GM21529 (cell line): ENCODE data around the gene FANCM.
A peak's percentile ranks its signal among the peaks of the same experiment; 100 is the strongest.
"Not testable (repeated sequence)": the region's sequence is repeated elsewhere in the genome, so short reads cannot be mapped to it uniquely, and the experiment has no call there.

Experiments used
- ATAC-seq: cut with Tn5 transposase; IDR thresholded peaks from one replicate; pipeline ENCODE4 v1.9.1; 2021; ENCODE audit not compliant: unreplicated experiment

The FANCM gene

DNA sequence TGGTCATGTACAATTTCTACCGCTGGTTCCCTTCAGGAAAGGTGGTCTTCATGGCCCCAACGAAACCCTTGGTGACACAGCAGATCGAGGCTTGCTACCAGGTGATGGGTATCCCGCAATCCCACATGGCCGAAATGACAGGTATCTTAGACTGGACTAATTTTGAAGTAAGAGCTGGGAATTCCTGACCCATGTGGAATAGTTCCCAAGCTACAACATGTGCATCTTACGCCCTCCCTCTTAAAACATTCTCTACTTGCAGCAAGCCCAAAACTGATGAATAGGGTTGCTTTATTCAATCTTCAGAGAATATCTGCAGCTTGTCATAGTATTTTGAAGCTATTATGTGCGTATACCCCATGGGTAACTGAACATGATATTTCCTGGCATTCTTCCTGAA is 669 bp downstream of the FANCM start:
- ATAC-seq: no peak

GRCh38 chr14:45140661-45141187 is 5.0 kb downstream of the FANCM start:
- ATAC-seq: no peak

DNA sequence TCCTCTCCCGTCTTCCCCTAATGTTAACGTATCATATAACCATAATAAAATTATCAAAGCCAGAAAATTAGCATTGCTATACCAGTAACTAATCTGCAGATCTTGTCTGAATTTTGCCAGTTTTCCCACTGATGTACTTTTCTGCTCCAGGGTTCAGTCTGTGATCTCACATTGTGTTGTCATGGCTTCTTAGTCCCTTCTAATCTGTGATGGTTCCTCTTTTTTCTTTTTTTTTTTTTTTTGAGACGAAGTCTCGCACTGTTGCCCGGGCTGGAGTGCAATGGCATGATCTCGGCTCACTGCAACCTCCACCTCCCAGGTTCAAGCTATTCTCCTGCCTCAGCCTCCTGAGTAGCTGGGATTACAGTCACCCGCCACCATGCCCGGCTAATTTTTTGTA is 6.4 kb downstream of the FANCM start:
- not testable (repeated sequence) for ATAC-seq

GRCh38 chr14:45144658-45145057 is 8.9 kb downstream of the FANCM start:
- peak; percentile 51 for ATAC-seq

- ATAC-seq: peak; percentile 69
Observed at GRCh38 chr14:45145214-45145613, 9.5 kb downstream of the FANCM start.

- ATAC-seq: no peak
Observed at GRCh38 chr14:45149602-45150001, 13.9 kb downstream of the FANCM start.

GRCh38 chr14:45150386-45150890 is 14.7 kb downstream of the FANCM start:
- ATAC-seq: no peak

GRCh38 chr14:45156067-45156466 is 20.3 kb downstream of the FANCM start:
- ATAC-seq: no peak

DNA sequence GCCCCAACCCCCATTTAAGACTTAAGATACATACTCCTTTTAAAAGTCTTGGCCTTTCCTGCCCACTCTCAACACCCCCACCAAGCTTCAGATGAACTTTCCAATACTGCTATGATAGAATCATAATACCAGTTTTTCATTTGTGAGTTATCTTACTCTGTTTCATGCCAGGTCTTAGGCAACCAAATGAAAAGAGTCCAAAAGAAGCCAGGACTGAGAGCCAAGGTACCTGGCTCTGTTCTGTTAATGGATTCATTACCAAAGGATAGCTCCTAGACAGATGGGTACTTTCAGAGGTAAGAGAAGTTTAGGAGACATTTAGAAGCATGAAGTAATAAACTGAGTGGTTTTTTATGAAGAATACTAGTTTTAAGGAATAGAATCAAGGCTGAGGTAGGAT is 34.2 kb downstream of the FANCM start:
- ATAC-seq: no peak

- no peak for ATAC-seq
Observed at GRCh38 chr14:45177076-45177475, 41.3 kb downstream of the FANCM start.

DNA sequence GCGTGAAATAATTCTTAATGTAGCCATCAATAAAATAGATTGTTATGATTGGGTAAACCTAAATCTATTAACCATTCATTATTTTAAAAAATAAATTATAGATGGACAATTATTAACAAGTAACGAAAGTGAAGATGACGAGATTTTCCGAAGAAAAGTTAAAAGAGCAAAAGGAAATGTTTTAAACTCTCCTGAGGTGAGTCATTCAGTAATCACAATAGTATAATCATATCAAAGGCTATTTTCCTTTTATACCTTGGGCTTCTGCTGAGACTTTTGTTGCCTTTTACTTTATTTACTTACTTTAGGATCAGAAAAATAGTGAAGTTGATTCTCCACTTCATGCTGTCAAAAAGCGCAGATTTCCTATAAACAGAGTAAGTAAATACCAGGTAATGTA is 45.6 kb downstream of the FANCM start:
- ATAC-seq: no peak

DNA sequence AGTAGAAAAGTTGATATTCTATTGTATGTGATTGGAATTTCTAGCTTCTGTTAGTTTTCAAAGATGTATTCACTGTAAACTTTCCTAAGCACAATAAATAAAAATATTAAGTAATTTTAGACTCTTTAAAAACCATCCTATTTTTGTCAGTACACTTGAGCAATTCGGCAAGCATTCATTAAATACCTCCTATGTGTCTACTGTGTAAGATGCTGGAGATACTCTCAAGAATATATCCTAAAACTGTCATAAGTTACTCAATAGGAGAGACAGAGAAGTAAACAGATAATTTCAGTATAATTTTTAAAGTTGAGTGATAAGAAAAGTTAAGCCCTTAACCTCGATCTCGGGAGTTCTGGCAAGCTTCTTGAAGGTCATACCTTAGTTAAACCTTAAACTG is 46.1 kb downstream of the FANCM start:
- no peak for ATAC-seq

- peak; percentile 65 for ATAC-seq
Observed at GRCh38 chr14:45185100-45185814, 49.5 kb downstream of the FANCM start.

- peak; percentile 64 for ATAC-seq
Observed at GRCh38 chr14:45194964-45195363, 59.2 kb downstream of the FANCM start.

DNA sequence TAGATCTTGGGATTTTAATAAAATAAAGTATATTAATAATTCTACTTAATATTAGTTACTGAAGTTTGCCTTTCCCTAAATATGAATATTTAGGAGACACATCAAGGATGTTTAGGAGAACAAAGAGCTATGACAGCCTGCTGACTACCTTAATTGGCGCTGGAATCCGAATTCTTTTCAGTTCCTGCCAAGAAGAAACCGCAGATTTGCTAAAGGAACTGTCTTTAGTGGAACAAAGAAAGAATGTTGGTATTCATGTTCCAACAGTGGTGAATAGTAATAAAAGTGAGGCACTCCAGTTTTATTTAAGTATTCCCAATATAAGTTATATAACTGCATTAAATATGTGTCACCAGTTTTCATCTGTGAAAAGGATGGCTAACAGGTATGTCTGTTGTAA is 62.8 kb downstream of the FANCM start:
- ATAC-seq: no peak

GRCh38 chr14:45199230-45199629 is 63.5 kb downstream of the FANCM start:
- ATAC-seq: no peak

DNA sequence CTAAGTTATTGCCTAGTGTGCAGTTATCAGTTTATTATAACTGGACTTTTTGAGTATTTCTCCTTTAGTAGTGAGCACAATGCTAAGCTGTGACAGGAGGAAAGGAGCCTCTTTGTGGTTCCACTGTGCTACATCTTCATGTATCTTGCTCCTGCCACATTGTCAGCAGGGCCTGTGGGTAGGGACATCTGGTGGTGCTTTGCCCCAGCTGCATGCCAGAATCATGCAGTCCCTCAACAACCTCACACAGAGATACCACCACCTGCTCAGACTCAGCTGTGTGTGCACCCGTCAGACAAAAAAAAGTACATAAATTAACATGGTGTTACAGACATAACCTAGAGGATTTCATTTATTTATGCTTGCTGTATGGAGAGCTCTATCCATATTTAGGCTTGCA is 66.2 kb downstream of the FANCM start:
- peak; percentile 77 for ATAC-seq

DNA sequence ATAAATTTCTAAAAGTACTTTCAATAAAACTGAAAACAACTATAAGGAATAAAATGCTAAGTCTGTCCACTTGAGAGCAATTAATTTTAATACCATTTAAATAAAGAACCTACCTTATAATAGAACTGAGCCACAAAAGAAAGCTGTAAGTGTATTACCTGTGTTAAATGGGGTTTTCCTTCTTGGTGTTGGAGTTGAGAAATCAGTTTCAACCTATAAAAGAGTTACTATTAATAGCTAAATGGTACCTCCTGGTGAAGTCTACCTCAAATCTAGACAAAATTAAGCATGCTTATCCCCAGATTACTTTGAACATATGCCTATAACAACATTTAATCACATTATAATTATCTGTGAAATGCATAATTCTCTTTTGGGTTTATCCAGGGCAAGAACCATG is 68.5 kb downstream of the FANCM start:
- no peak for ATAC-seq

DNA sequence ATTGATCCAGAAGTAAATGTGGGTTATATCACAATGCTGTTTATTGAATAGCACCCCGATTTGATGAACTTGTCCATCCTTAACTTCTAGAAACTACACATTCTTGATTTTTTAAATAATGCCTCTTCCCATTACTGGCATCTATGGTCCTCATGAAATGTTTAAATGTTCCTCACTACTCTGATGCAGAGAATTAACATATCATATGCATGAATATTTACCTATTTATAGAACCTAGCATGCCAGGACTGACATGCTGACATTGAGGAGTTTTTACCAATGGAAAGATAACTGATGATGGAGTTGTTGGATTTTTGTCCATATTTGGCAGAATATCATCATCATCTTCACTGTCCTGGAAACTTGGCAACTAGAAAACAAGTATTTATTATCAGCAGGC is 74.4 kb downstream of the FANCM start:
- no peak for ATAC-seq

DNA sequence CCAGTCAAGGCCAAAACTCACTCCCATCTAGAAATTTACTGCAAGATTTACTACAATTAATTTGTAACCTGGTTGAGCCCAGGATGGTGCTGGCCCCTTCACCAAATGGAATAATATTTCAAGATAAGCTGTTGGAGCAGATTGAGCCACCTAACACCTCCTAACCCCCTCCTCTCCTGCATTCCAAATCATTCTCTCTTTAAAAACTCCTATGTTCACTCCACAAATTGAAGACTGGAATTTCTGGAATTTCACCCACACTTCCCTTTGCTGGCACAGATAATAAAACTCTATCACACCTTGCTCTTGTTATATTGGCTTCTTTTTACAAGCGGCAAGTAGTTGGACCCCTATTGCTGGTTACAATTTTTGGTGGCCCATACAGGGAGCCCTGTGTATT is 75.6 kb downstream of the FANCM start:
- ATAC-seq: no peak

DNA sequence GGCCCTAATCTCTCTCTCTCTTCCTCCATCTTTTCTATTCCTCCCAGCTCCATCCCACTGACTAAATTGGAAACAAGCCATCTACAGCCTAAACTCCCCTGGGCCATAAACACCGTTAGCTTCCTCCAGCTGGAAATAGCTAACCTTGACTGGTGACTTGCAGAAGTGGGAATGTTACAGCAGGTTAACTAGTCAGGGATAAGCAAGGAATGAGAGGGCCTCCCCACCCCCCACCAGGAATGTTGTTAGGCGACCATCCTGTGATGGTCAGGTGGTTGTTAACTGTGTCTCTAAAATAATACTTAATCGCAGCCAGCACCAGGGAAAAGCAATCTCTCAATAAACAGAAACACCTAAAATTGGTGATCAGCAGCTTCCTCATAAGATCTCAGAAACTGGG is 76.5 kb downstream of the FANCM start:
- no peak for ATAC-seq

DNA sequence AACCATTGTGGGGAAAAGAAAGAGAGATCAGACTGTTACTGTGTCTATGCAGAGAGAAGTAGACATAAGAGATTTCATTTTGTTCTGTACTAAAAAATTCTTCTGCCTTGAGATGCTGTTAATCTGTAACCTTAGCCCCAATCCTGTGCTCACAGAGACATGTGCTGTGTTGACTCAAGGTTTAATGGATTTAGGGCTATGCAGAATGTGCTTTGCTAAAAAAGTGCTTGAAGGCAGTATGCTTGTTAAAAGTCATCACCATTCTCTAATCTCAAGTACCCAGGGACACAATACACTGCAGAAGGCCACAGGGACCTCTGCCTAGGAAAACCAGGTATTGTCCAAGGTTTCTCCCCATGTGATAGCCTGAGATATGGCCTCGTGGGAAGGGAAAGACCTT is 78.0 kb downstream of the FANCM start:
- not testable (repeated sequence) for ATAC-seq

- not testable (repeated sequence) for ATAC-seq
Observed at GRCh38 chr14:45214341-45214740, 78.6 kb downstream of the FANCM start.
